Measurements from ENCODE around the gene SNPH. TPM values are rescaled to one million over a fixed set of nuclear protein-coding genes. Genes with fewer than 3 reads are reported as not detected.
"Not testable (repeated sequence)": the region's sequence is repeated elsewhere in the genome, so short reads cannot be mapped to it uniquely, and the experiment has no call there.

The SNPH gene
- 10.4 TPM for total RNA-seq

- H3K27me3 ChIP-seq: no peaks in the 10 kb centered on the region
- intact Hi-C loops (cut with DNase I): loop anchor here (1.0 to 2.0 kb wide), 2 partner anchors 126 to 200 kb away; partner anchors contain the start of genes FKBP1A and NSFL1C
- peak in 1 of 2 donors; percentile 86 for DNase-seq (ENCODE audit: low spot score in 2 of 2)
- TF ChIP-seq CTCF (IDR thresholded peaks at IDR 0.05): no peak
- H3K36me3 ChIP-seq: no peaks in the 10 kb centered on the region
- H3K9me3 ChIP-seq: no peaks in the 10 kb centered on the region
- peak within 1 kb of the TSS; percentile 58 to 66 for H3K27ac ChIP-seq
- H3K4me1 ChIP-seq: peaks cover 5 to 11% of the 10 kb centered on the region in 2 donors
- peak within 1 kb of the TSS; percentile 84 to 98 for H3K4me3 ChIP-seq
These were observed at the start of gene SNPH for GRCh38 chr20:1266167-1266973. Gene SNPH (plus strand): TSS chr20:1266294. CDS start chr20:1296240, 29,946 bp downstream.

GRCh38 chr20:1216527-1217427 lies 49.3 kb upstream of the SNPH start:
- intact Hi-C loops (cut with DNase I); H3K4me1 ChIP-seq; H3K27ac ChIP-seq; H3K9me3 ChIP-seq; DNase-seq (ENCODE audit: low spot score in 2 of 2); H3K36me3 ChIP-seq; H3K27me3 ChIP-seq; H3K4me3 ChIP-seq: not testable (repeated sequence)

- H3K4me3 ChIP-seq; H3K27me3 ChIP-seq; H3K36me3 ChIP-seq; H3K4me1 ChIP-seq; H3K9me3 ChIP-seq; DNase-seq (ENCODE audit: low spot score in 2 of 2); H3K27ac ChIP-seq; intact Hi-C loops (cut with DNase I): not testable (repeated sequence)
These were observed 43.3 kb upstream of the SNPH start for GRCh38 chr20:1222750-1223149.

GRCh38 chr20:1224205-1224890 lies 41.7 kb upstream of the SNPH start:
- TF ChIP-seq CTCF (IDR thresholded peaks at IDR 0.05): no peak
- Histone ChIP-seq H3K4me1 (peaks cover 5 to 6% of the 10 kb centered on the region in 2 donors), H3K9me3 (no peaks in the 10 kb centered on the region), H3K36me3 (no peaks in the 10 kb centered on the region), H3K27ac (no peak overlapping the region), H3K27me3 (peaks cover 5% of the 10 kb centered on the region), H3K4me3 (no peak overlapping the region)
- no peak for DNase-seq (ENCODE audit: low spot score in 2 of 2)
- intact Hi-C loops (cut with DNase I): no loop called here

- intact Hi-C loops (cut with DNase I): no loop called here
- peak overlapping the region; percentile 33 to 80 for H3K4me3 ChIP-seq
- TF ChIP-seq CTCF (IDR thresholded peaks at IDR 0.05): no peak
- DNase-seq (ENCODE audit: low spot score in 2 of 2): no peak
- H3K9me3 ChIP-seq: no peaks in the 10 kb centered on the region
- H3K27ac ChIP-seq: no peak overlapping the region
- peaks cover 5% of the 10 kb centered on the region for H3K27me3 ChIP-seq
- H3K36me3 ChIP-seq: no peaks in the 10 kb centered on the region
- peaks cover 5 to 6% of the 10 kb centered on the region in 2 donors for H3K4me1 ChIP-seq
These were observed 40.8 kb upstream of the SNPH start for GRCh38 chr20:1225263-1225782.
